WTC11 (cell line): ENCODE data around the gene SEL1L. TPM values are rescaled to one million over a fixed set of nuclear protein-coding genes. Genes with fewer than 3 reads are reported as not detected.
"Not testable (repeated sequence)": the region's sequence is repeated elsewhere in the genome, so short reads cannot be mapped to it uniquely, and the experiment has no call there.

Experiments
- ATAC-seq: fragments of 200-7000 bp; cut with Tn5 transposase; 2 replicates; pipeline ENCODE4 v1.10.0; 2021; ENCODE audit warnings: mild to moderate bottlenecking, moderate library complexity
- CTCF ChIA-PET: fragments of 300-600 bp; sonication (Branson Sonifier 250); formaldehyde crosslinking; loops from one replicate; lab custom pipeline; 2021; ENCODE audit warnings: antibody characterized with exemption; lab: Charles Lee
- POLR2A ChIA-PET: fragments of 350-600 bp; sonication (Branson Sonifier 250); formaldehyde crosslinking; loops from one replicate; lab custom pipeline; 2021; ENCODE audit warnings: antibody characterized with exemption; lab: Charles Lee
- DNase-seq: peaks from one replicate; pipeline ENCODE4 v3.0.0; 2021; ENCODE audit warnings: low spot score
- H3K27ac Mint-ChIP-seq: 2 replicates; pipeline ENCODE4 v1.8.0; 2021; ENCODE audit warnings: mixed read lengths
- H3K27me3 Mint-ChIP-seq: 2 replicates; pipeline ENCODE4 v1.8.0; 2021; ENCODE audit warnings: low read depth, mild to moderate bottlenecking, moderate library complexity, mixed read lengths
- H3K36me3 Mint-ChIP-seq: 2 replicates; pipeline ENCODE4 v1.8.0; 2021; ENCODE audit warnings: mixed read lengths
- H3K4me1 Mint-ChIP-seq: 2 replicates; pipeline ENCODE4 v1.8.0; 2022; ENCODE audit warnings: mixed read lengths
- H3K4me3 Mint-ChIP-seq: 2 replicates; pipeline ENCODE4 v1.8.0; 2021; ENCODE audit warnings: mild to moderate bottlenecking, moderate library complexity, mixed read lengths
- H3K9me3 Mint-ChIP-seq: 2 replicates; pipeline ENCODE4 v1.8.0; 2021; ENCODE audit warnings: mixed read lengths
- CREM ChIP-seq: sonication (generic); formaldehyde crosslinking; IDR thresholded peaks from 2 replicates; pipeline ENCODE4 v1.8.1; 2022; ENCODE audit warnings: mild to moderate bottlenecking, missing genetic modification reagents, moderate library complexity
- FOXK1 ChIP-seq: sonication (generic); formaldehyde crosslinking; IDR thresholded peaks from 2 replicates; pipeline ENCODE4 v1.8.0; 2022; ENCODE audit warnings: mild to moderate bottlenecking, moderate library complexity, missing genetic modification reagents
- FOXP1 ChIP-seq: sonication (generic); formaldehyde crosslinking; IDR thresholded peaks from 2 replicates; pipeline ENCODE4 v1.8.0; 2022; ENCODE audit warnings: missing genetic modification reagents, mild to moderate bottlenecking, moderate library complexity, borderline replicate concordance
- IRF2 ChIP-seq: sonication (generic); formaldehyde crosslinking; IDR thresholded peaks from 2 replicates; pipeline ENCODE4 v1.8.0; 2022; ENCODE audit warnings: low read depth, missing genetic modification reagents, borderline replicate concordance
- RELA ChIP-seq: sonication (generic); formaldehyde crosslinking; IDR thresholded peaks from 2 replicates; pipeline ENCODE4 v1.8.1; 2022; ENCODE audit warnings: missing genetic modification reagents, mild to moderate bottlenecking, borderline replicate concordance
- TP53 ChIP-seq: sonication (generic); formaldehyde crosslinking; IDR thresholded peaks from 2 replicates; pipeline ENCODE4 v1.8.1; 2023; ENCODE audit warnings: mild to moderate bottlenecking, missing genetic modification reagents
- ZNF232 ChIP-seq: sonication (generic); formaldehyde crosslinking; IDR thresholded peaks from 2 replicates; pipeline ENCODE4 v1.8.0; 2022; ENCODE audit warnings: mild to moderate bottlenecking, missing genetic modification reagents
- ZNF671 ChIP-seq: fragments of 250-450 bp; sonication (Bioruptor Pico); IDR thresholded peaks from 2 replicates; pipeline ENCODE4 v1.8.0; 2021; ENCODE audit warnings: mild to moderate bottlenecking
- total RNA-seq: library from RNA; stranded (reverse); gene quantifications from 3 replicates; pipeline ENCODE4 v1.2.3, GENCODE V29; 2021
- TF ChIP-seq, protein P1 (sequence below): fragments of 200-600 bp; IDR thresholded peaks from 2 replicates; pipeline ENCODE4 v1.8.0; 2022; ENCODE audit warnings: antibody characterized with exemption
- TF ChIP-seq, protein P2 (sequence below): sonication (generic); formaldehyde crosslinking; IDR thresholded peaks from 2 replicates; pipeline ENCODE4 v1.8.1; 2023; ENCODE audit warnings: mild to moderate bottlenecking, missing genetic modification reagents
- TF ChIP-seq, protein P3 (sequence below): sonication (generic); formaldehyde crosslinking; IDR thresholded peaks from 2 replicates; pipeline ENCODE4 v1.8.0; 2022; ENCODE audit warnings: mild to moderate bottlenecking, missing genetic modification reagents
- TF ChIP-seq, protein P4 (sequence below): fragments of 250-450 bp; sonication (Bioruptor Pico); conservative IDR thresholded peaks from 2 replicates; pipeline ENCODE4 v1.9.0; 2021; ENCODE audit warnings: mild to moderate bottlenecking

SEL1L gene
- total RNA-seq, 1 experiment from 2014 or later = 29.1 TPM

DNA sequence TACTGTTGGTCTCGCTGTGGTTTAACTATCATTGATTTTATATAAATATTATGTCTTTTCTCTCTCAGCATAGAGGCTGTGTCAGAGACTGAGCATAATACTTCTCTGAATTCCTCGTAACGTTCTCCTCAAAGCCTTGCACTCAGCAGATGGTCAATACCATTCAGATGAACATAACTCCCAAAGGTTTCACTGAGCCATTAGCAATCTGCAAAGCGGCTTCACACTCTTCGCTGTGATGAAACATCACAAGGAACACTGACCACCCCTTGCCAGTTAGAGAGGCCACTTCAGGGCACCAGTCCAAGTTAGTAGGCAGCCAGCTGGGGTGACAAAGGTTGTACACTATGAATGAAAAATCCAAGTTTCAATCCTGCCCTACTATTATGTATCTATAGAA, 103.4 kb downstream of the SEL1L start:
- ChIA-PET CTCF (interaction anchor here (1.2 to 1.5 kb wide), 2 partner anchors 22 to 161 kb away, joined by 5 to 8 read pairs; no protein-coding TSS in a partner anchor), POLR2A (no interaction called here)
- Mint-ChIP-seq H3K36me3 (peaks cover 14% of the 10 kb centered on the region), H3K27ac (no peak overlapping the region), H3K9me3 (no peaks in the 10 kb centered on the region), H3K27me3 (peaks cover 4% of the 10 kb centered on the region; the same call in 1 of the 2 replicates), H3K4me1 (peaks cover 58% of the 10 kb centered on the region), H3K4me3 (no peak overlapping the region)
- TF ChIP-seq ZNF232 (CRISPR knock-in tag) = no peak
- TF ChIP-seq CREM = no peak
- TF ChIP-seq, protein P1, sequence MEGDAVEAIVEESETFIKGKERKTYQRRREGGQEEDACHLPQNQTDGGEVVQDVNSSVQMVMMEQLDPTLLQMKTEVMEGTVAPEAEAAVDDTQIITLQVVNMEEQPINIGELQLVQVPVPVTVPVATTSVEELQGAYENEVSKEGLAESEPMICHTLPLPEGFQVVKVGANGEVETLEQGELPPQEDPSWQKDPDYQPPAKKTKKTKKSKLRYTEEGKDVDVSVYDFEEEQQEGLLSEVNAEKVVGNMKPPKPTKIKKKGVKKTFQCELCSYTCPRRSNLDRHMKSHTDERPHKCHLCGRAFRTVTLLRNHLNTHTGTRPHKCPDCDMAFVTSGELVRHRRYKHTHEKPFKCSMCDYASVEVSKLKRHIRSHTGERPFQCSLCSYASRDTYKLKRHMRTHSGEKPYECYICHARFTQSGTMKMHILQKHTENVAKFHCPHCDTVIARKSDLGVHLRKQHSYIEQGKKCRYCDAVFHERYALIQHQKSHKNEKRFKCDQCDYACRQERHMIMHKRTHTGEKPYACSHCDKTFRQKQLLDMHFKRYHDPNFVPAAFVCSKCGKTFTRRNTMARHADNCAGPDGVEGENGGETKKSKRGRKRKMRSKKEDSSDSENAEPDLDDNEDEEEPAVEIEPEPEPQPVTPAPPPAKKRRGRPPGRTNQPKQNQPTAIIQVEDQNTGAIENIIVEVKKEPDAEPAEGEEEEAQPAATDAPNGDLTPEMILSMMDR = no peak
- TF ChIP-seq RELA (CRISPR knock-in tag) = no peak
- TF ChIP-seq FOXK1 (CRISPR knock-in tag) = no peak
- TF ChIP-seq FOXP1 (CRISPR knock-in tag) = no peak
- TF ChIP-seq, protein P2, sequence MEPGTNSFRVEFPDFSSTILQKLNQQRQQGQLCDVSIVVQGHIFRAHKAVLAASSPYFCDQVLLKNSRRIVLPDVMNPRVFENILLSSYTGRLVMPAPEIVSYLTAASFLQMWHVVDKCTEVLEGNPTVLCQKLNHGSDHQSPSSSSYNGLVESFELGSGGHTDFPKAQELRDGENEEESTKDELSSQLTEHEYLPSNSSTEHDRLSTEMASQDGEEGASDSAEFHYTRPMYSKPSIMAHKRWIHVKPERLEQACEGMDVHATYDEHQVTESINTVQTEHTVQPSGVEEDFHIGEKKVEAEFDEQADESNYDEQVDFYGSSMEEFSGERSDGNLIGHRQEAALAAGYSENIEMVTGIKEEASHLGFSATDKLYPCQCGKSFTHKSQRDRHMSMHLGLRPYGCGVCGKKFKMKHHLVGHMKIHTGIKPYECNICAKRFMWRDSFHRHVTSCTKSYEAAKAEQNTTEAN (CRISPR knock-in tag) = no peak
- no peak for DNase-seq
- ATAC-seq = no peak

DNA sequence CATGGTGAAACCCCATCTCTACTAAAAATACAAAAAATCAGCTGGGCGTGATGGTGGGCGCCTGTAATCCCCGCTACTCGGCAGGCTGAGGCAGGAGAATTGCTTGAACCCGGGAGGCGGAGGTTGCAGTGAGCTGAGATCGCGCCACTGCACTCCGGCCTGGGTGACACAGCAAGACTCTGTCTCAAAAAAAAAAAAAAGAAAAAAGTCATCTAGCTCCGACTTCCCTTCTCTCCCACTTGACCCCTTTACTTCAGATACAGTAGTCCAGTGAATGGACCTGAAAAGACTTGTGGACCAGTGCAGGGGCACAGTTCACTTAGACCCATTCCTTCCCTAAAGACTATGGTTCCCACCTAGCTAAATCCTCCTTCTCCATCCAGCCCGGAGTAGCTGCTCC, 103.9 kb downstream of the SEL1L start:
- Mint-ChIP-seq H3K4me1 (peaks cover 55% of the 10 kb centered on the region), H3K36me3 (peaks cover 17% of the 10 kb centered on the region), H3K27ac (peak overlapping the region; percentile 28; the same call in 1 of the 2 replicates)
- H3K27me3 Mint-ChIP-seq, DNase-seq, ATAC-seq, H3K9me3 Mint-ChIP-seq, H3K4me3 Mint-ChIP-seq: not testable (repeated sequence)
- CTCF ChIA-PET = interaction anchor here (1.2 to 1.5 kb wide), 2 partner anchors 23 to 160 kb away, joined by 5 to 8 read pairs; no protein-coding TSS in a partner anchor
- POLR2A ChIA-PET = interaction anchor here (1.1 kb wide), 1 partner anchor 34 kb away, joined by 3 read pairs; no protein-coding TSS in a partner anchor

DNA sequence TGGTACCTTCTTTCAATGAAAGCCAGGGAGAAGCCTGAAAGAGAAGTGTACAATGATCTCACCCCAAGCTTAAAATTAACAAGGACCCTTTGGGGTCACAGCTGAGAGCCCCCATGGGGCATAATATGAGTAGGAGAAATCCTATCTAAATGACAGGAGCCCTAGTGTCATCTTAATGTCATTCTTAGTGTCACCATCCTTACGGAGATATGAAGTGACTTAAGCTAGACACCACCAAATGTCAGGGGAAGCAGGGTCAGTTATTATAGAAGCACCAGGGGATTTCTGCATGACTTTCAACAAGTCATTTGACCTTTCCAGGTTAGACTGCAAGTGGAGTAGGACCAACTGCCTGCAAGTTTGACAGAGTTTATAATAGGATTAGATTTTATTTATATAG, 104.6 kb downstream of the SEL1L start:
- no peak for DNase-seq
- ChIA-PET CTCF (interaction anchor here (1.2 to 1.5 kb wide), 2 partner anchors 24 to 159 kb away, joined by 5 to 8 read pairs; no protein-coding TSS in a partner anchor), POLR2A (interaction anchor here (1.1 kb wide), 1 partner anchor 33 kb away, joined by 3 read pairs; no protein-coding TSS in a partner anchor)
- H3K9me3 Mint-ChIP-seq = no peaks in the 10 kb centered on the region
- H3K27me3 Mint-ChIP-seq = no peaks in the 10 kb centered on the region
- H3K4me3 Mint-ChIP-seq = no peak overlapping the region
- TF ChIP-seq, protein P3, sequence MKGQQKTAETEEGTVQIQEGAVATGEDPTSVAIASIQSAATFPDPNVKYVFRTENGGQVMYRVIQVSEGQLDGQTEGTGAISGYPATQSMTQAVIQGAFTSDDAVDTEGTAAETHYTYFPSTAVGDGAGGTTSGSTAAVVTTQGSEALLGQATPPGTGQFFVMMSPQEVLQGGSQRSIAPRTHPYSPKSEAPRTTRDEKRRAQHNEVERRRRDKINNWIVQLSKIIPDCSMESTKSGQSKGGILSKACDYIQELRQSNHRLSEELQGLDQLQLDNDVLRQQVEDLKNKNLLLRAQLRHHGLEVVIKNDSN (CRISPR knock-in tag) = no peak
- TF ChIP-seq, protein P4, sequence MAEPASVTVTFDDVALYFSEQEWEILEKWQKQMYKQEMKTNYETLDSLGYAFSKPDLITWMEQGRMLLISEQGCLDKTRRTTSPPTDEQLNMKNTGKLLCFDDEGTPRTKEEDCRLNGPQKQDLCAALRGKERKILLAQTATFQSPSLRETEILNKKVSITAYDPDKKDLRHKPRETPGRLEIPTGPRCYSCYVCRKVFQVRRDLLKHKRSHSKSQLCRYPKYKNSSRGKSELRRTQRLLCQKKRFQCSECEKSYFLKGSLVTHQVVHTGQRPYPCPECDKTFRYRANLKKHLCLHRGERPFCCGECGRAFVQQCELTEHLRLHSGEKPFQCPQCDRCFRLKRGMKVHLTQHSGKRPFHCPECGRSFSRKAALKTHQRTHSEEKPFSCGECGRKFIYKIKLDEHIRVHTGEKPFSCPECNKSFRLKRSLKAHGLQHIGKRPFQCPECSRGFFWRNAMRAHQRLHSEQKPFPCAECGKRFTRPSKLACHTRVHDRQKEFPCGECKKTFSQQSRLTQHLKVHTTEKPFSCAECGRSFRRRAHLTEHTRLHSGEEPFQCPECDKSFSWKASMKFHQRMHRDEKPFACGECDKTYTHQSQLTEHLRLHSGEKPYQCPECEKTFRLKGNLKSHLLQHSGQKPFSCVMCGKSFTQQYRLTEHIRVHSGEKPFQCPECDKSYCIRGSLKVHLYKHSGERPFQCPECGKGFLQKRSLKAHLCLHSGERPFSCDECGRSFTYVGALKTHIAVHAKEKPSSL (CRISPR knock-in tag) = no peak
- TF ChIP-seq TP53 (no peak), IRF2 (CRISPR knock-in tag) (no peak), ZNF671 (CRISPR knock-in tag) (no peak)
- H3K4me1 Mint-ChIP-seq = peaks cover 50% of the 10 kb centered on the region
- H3K36me3 Mint-ChIP-seq = peaks cover 22% of the 10 kb centered on the region
- H3K27ac Mint-ChIP-seq = 0 out of 2 replicates have a peak overlapping the region, but pooled peaks have one; percentile 22
- ATAC-seq = no peak
